C1 segment of cervical spinal cord (tissue), 14 donors: Measurements from ENCODE around the gene CCSER1.
"Not testable (repeated sequence)": the region's sequence is repeated elsewhere in the genome, so short reads cannot be mapped to it uniquely, and the experiment has no call there.

ENCODE experiments used
- DNase-seq, 14 donors: peaks; one replicate each; lab custom pipeline; 2025; lab: John Stamatoyannopoulos, UW

The CCSER1 gene

GRCh38 chr4:90292438-90292837 lies 165.2 kb downstream of the CCSER1 start:
- DNase-seq, result no peak

GRCh38 chr4:90293320-90293719 lies 166.1 kb downstream of the CCSER1 start:
- no peak for DNase-seq

DNA sequence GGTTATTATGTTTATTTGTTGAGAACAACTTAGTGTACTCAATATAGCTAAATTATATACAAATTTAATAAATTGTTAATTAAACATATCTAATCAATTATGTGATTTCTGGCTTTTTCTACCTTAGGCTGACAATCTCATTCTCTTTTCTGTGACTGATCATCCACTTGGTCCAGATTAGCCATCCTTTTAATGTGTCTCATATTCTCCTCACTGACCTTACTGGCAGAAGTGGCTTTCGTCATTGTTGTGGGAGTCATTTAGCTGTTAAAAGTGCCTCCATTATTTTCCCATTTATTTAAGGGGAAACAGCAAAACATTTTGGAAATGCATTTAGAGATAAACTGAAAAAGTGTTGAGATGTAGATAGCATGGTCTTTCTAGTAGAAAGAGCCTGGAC lies 172.2 kb downstream of the CCSER1 start:
- no peak for DNase-seq

- no peak for DNase-seq
Measured at GRCh38 chr4:90306810-90307209, 179.6 kb downstream of the CCSER1 start.

DNA sequence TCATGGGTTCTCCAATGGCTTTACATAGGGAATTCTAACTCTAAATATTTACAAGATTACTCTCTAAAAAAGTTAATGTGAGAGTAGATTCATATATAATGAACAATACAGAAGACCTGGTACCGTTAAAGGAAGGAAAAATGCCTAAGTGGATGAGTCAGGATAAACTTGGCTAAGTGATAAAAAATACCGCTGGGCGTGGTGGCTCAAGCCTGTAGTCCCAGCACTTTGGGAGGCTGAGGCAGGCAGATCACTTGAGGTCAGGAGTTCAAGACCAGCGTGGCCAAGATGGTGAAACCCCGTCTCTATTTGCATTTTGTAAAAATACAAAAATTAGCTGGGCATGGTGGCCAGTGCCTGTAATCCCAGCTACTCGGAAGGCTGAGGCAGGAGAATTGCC lies 189.9 kb downstream of the CCSER1 start:
- not testable (repeated sequence) for DNase-seq

DNA sequence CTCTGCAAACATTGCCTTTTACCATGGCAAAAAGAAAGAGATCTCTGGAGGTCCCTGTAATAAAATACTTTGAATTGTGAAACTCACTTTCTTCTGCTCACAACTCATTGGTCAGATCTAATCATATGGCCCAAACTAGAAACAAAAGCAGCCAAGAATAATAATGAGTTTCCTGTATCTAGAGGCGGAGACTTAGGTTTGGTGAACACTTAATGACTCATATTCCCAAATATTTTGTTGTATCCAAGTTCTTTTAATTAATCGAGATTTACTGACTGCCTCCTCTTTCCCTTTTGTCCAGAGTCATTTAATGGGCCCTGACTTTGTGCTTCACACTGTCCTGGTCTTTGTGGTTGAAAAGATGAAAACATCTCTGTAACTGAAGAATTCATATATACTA lies 190.6 kb downstream of the CCSER1 start:
- no peak for DNase-seq

DNA sequence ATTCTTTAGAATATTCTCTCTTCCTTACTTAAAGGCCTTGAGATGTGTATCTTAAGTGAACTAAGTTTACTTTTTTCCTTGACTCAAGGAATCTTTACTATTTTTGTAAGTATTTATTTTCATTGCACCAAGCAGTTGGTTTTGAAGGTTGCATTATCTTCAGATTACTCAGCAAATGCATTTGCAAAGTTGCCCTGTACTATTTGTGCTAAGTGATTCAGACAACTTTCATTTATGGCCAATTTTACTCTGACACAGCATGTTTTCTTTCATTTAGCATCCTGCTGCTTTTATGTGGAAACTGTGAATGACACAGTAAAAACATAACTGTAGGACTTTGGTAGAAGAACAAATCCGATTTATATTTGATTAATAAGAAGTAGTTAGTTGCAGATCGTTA lies 191.0 kb downstream of the CCSER1 start:
- no peak for DNase-seq

DNA sequence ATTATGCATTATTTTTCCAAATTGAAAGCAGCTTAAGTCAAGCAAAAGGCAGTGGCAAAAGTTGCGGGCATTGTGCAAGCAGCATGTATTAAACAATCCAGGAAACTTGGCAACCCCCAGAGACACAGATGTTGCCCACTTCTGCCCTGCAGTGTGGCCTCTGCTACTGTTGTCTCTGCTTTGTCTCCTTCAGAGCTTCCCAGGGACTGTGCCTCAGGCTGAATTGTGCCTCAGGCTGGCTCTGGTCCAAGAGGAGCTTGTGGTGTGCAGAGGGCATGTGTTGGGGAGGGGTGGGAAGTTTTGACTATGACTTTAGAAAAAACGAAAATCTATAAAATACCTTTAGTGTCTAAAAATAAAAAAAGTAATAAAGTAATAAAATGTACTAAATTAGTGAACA lies 201.4 kb downstream of the CCSER1 start:
- peak in 2 of 14 donors; percentile 2 to 7 for DNase-seq

DNA sequence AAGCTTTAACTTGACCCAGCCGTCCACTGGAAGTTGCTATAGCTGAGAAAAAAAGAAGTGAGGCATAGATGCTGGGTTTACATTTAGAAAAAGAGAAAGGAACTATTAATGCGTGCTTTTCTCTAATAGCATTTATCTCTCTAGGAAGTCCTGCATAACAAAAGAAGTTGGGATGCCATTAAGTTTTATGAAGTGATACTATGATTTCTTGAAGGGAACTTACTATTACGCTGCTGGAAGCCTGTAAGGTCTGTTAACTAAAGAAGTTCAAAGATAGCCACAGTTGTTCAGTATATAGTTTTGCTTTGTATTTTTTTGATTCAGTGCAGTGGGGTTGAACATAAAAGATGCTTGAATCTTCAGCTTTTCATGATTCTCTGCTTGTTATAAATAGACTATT lies 203.4 kb downstream of the CCSER1 start:
- no peak for DNase-seq

DNA sequence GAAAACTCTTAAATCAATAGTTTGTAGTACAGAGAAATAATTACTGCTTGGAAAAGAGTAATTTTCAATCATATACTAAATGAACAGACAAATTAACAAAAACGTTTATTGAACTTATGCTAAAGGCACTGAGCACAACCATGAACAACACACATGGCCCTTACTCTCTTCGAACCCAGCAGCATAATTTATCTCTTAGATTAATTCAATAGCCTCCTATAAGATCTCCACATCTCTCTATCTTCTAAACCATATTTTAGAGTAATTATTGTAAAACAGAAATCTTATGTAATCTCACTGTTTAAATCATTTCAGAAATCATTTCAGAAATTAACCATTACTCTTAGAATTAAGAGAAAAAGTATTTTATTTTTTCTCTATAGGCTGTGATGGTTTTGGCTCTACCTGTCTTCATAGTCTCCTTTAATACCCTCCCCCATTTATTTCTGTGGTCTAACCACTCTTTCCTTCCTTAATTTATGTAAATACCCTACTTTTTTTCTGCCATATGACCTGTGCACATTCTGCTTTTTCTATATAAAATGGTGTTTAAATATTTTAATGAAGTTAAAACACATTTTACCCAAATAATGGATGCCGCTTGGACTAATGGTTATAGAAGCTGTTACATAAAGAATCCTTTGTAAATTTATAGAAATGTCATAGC lies 218.5 kb downstream of the CCSER1 start:
- no peak for DNase-seq

- no peak for DNase-seq
Measured at GRCh38 chr4:90349636-90350035, 222.4 kb downstream of the CCSER1 start.

DNA sequence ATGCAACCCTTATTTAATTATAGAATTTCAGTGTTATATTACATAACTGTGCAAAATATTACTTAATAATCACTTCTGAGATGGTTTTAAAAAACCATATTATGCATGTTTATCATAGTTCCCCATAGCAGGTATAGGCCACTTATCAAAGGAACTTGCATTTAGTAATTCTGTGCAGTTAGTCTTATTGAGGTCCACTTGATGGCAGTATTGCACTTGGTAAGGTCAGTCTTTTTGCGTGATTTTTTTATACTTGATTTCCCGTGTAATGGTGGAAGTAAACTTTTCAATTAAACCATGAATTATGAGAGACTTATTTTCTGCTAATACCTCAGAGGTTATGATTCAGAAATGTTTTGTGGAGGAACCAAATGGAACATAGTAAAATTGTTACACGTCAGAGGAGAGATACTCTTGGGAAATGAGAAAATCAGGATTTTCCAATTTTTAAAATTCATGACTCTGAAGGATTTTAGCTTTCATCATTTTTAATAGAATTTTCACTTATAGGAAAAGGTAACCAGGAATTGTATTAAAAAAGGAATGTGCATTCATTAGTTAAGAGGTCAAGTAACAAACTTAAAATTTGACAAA lies 230.0 kb downstream of the CCSER1 start:
- no peak for DNase-seq

DNA sequence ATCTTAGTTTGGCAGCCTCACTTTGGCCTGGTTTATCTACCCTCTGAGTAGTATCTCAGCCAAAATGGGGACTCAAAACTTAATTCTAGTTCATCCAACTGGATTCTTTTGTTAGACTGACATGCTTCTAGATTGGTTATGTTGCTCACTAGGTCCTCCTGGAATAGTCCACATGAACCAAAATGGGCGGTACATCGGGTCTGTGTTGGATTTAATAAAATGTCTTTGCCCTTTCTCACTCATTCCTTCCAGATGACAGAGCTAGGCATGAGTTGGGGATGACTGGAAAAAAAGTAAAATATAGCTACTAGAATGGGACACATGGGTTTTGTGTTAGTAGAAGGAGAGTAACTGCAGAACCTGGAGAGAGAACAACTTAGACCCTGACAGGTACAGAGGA lies 247.9 kb downstream of the CCSER1 start:
- DNase-seq, result no peak

DNA sequence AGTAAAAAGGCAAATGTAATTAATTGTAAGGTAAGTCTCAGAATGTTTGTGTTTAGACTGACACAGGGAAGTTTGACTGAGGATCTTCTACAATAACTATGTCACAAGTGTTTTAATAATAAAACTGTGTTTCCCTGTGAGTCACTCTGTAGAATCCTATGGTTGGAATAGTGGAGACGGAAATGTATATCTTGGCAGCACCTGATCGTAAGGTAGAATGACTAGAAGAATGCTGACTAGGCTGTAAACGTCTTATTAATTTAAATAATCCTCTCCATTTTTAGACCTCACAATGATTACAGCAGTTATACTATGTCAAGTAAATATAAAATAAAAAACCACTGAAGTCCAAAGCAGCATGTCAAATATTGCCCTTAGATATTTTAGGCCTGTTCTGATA lies 266.0 kb downstream of the CCSER1 start:
- no peak for DNase-seq

DNA sequence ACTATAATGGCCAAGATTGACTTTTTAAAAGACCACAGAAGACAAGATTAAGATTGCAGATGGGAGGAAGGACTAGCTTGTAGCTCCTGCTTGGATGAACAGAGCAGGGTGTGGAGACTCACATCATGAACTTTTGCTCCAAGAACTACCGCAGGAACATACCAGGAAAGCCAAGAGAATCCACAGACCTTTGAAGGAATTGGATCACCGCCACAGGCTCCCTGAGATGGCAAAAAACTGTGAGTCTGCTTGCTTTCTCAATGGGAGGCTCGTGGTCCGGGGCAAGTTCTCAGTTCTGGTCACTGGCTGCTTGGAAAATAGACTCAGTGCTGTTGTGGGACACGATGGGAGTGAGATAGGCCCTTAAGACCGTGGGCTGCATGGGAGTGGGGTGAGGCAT lies 276.6 kb downstream of the CCSER1 start:
- DNase-seq, result no peak

DNA sequence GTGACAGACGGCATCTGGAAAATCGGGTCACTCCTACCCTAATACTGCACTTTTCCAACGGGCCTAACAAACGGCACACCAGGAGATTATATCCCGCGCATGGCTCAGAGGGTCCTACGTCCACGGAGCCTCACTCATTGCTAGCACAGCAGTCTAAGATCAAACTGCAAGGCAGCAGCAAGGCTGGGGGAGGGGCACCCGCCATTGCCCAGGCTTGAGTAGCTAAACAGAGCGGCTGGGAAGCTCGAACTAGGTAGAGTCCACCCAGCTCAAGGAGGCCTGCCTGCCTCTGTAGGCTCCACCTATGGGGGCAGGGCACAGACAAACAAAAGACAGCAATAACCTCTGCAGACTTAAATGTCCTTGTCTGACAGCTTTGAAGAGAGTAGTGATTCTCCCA lies 280.7 kb downstream of the CCSER1 start:
- not testable (repeated sequence) for DNase-seq

DNA sequence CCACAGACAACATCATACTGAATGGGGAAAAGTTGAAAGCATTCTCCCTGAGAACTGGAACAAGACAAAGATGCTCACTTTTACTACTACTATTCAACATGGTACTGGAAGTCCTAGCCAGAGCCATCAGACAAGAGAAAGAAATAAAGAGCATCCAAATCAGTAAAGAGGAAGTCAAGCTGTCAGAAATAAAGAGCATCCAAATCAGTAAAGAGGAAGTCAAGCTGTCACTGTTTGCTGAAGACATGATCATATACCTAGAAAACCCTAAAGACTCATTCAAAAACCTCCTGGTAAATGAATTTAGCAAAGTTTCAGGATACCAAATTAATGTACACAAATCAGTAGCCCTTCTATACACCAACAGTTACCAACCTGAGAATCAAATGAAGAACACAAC lies 285.6 kb downstream of the CCSER1 start:
- DNase-seq, result not testable (repeated sequence)

DNA sequence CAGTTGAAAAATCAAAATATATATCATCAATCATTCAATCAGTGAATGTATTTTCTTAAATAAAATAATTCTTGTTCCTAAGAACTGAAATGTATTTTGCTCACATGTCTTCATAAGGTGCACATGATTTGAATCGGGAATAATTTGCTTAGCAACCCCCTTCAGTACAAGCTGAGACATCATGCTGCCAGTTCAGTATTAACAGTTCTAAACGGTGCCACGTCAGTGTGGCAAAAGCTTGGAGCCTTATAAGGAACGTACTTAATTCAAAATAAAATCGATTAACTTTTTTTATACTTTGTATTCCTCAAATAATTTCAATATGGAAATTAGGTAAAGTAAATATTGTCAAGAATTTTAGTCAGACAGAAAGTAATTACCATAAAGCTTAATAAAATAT lies 287.9 kb downstream of the CCSER1 start:
- DNase-seq, result peak in 1 of 14 donors; percentile 21

DNA sequence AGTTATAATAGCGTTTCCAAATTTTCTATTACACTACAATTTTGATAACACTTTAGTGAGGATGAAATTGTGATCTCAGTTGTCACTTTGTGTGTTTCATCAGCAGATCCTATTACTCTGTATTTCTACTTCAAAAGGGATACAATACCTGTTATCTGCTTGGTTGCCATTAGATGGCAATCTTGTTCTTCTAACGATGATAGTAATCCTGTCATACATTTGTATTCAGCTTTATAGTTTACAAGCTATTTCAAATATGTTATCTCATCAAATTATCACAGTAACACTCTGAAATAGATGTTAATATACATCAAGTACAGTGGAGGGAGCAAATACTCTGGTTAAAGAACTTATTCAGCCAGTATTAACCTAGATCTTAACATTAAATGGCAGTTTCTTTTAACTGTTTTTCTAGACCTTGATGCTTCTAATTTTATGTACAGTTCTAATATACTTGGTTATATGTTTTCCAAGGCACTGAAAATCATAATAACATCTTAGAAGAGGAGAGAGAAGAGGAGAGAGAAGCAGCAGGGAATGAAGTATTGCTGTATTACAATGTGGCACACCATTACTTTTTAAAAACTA lies 292.0 kb downstream of the CCSER1 start:
- DNase-seq, result peak in 1 of 14 donors; percentile 71

GRCh38 chr4:90421161-90421560 lies 294.0 kb downstream of the CCSER1 start:
- DNase-seq, result no peak

DNA sequence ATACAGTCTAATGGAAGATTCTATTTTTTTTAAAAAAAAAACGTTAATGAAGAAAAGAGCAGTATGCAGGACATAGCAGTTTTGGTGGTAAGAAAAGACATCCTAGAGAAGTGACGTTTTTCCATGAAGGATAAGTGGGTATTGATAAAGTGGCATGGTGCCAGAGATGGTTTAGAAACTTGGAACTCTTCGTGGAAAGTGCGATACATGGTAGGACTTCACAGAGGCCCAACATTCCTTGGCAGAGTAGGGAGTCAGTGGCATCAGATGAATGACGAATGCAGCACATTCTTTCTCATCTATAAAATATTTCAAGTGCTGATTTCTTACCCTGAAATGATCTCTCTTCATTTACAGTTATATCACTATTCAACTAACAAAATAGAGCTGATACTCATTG lies 298.7 kb downstream of the CCSER1 start:
- no peak for DNase-seq

DNA sequence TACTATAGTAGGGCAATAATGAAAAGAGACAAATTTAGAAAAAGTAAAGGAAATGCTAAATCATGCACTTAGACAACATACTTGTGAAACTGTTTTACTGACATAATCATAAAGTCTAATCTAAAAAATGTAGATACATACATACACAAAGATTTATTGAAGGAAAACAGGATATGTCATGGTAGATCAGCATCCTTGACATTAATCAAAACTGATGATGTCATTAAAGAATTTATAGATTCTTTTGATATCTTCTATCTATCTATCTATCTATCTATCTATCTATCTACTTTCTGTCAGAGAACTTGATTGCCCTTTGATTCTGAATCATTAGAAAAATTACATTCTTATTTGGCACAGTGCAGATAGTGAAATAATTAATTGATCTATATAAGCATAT lies 311.3 kb downstream of the CCSER1 start:
- DNase-seq, result no peak

- DNase-seq, result no peak
Measured at GRCh38 chr4:90441770-90442169, 314.6 kb downstream of the CCSER1 start.
